ENCODE measurements around the gene DHX40. TPM values are rescaled to one million over a fixed set of nuclear protein-coding genes. Genes with fewer than 3 reads are reported as not detected.

DHX40 gene
- total and polyA plus RNA-seq, 2 of the 8 experiments (the other 6 are each of a cell fraction or from before 2014, with no cell fraction given), result 13.5 to 28.3 TPM

- TF ChIP-seq CHD7 (IDR thresholded peaks at IDR 0.05; ENCODE audit: insufficient replicate concordance, low read length) (no peak), TAF7 (optimal IDR thresholded peaks at IDR 0.05; ENCODE audit: borderline replicate concordance, low read depth, low read length) (no peak), MAX (IDR thresholded peaks at IDR 0.05) (no peak)
These were observed 35.7 kb downstream of the DHX40 start (continued) for GRCh38 chr17:59601130-59601529.
